Right atrium auricular region (tissue), 2 donors: ENCODE measurements around the gene KAZN. TPM values are rescaled to one million over a fixed set of nuclear protein-coding genes. Genes with fewer than 3 reads are reported as not detected.

Source experiments
- DNase-seq: peaks from one replicate; pipeline ENCODE4 v3.0.0-alpha.2; 2019; ENCODE audit warnings: low spot score
- H3K27ac ChIP-seq, 2 donors: fragments of 200-600 bp; sonication (generic); 1 replicate in 1 of 2; 2 replicates in 1 of 2; pipeline ENCODE4 v1.5.1; 2016 to 2019
- H3K27me3 ChIP-seq, 2 donors: fragments of 200-600 bp; sonication (generic); one replicate each; pipeline versions ENCODE4 v1.5.1 to v1.6.0; 2017 to 2019
- H3K36me3 ChIP-seq: fragments of 200-600 bp; sonication (generic); one replicate; pipeline ENCODE4 v1.5.1; 2016
- H3K4me1 ChIP-seq, 2 donors: fragments of 200-600 bp; sonication (generic); one replicate each; pipeline versions ENCODE4 v1.5.1 to v1.6.0; 2017 to 2019
- H3K4me3 ChIP-seq, 2 donors: fragments of 200-600 bp; sonication (generic); 1 replicate in 1 of 2; 2 replicates in 1 of 2; pipeline ENCODE4 v1.5.1; 2017 to 2019; ENCODE audit warnings: mild to moderate bottlenecking in 1 of 2, moderate library complexity in 1 of 2
- H3K9me3 ChIP-seq, 2 donors: fragments of 200-600 bp; sonication (generic); one replicate each; pipeline ENCODE4 v1.5.1; 2019
- CTCF ChIP-seq, 2 donors: fragments of 200-600 bp; sonication (generic); IDR thresholded peaks; one replicate each; pipeline ENCODE4 v1.5.1; 2019; ENCODE audit warnings: antibody characterized with exemption in 2 of 2
- total RNA-seq, 2 donors: library from RNA; depleted of rRNA; stranded (reverse); fragments of >200 nt; gene quantifications; one replicate each; pipeline ENCODE4 v1.1.0, GENCODE V29; 2016

Gene KAZN
- total RNA-seq, 2 donors from 2014 or later: 3.9 to 6.8 TPM

- no peak overlapping the region for H3K4me3 ChIP-seq
- H3K27ac ChIP-seq: no peak overlapping the region
- no peaks in the 10 kb centered on the region for H3K4me1 ChIP-seq
- no peaks in the 10 kb centered on the region for H3K36me3 ChIP-seq
- no peaks in the 10 kb centered on the region for H3K9me3 ChIP-seq
- TF ChIP-seq CTCF (IDR thresholded peaks at IDR 0.05): no peak
- DNase-seq: no peak
- no peaks in the 10 kb centered on the region for H3K27me3 ChIP-seq
Measured at GRCh38 chr1:14555091-14555490, 43.4 kb upstream of the KAZN start.

- Histone ChIP-seq H3K4me1 (no peaks in the 10 kb centered on the region), H3K4me3 (no peak overlapping the region), H3K9me3 (peaks cover 0 to 9% of the 10 kb centered on the region in 2 donors), H3K27ac (no peak overlapping the region), H3K27me3 (no peaks in the 10 kb centered on the region), H3K36me3 (no peaks in the 10 kb centered on the region)
- DNase-seq: no peak
- TF ChIP-seq CTCF (IDR thresholded peaks at IDR 0.05): no peak
Measured at GRCh38 chr1:14561014-14561693, 37.3 kb upstream of the KAZN start.

GRCh38 chr1:14565090-14565489 lies 33.4 kb upstream of the KAZN start:
- no peak overlapping the region for H3K4me3 ChIP-seq
- peaks cover 0 to 18% of the 10 kb centered on the region in 2 donors for H3K9me3 ChIP-seq
- H3K36me3 ChIP-seq: no peaks in the 10 kb centered on the region
- DNase-seq: no peak
- H3K4me1 ChIP-seq: no peaks in the 10 kb centered on the region
- no peak overlapping the region for H3K27ac ChIP-seq
- TF ChIP-seq CTCF (IDR thresholded peaks at IDR 0.05): no peak
- no peaks in the 10 kb centered on the region for H3K27me3 ChIP-seq

GRCh38 chr1:14567056-14567455 lies 31.4 kb upstream of the KAZN start:
- Histone ChIP-seq H3K27ac (no peak overlapping the region), H3K4me1 (no peaks in the 10 kb centered on the region), H3K4me3 (no peak overlapping the region), H3K36me3 (no peaks in the 10 kb centered on the region), H3K27me3 (no peaks in the 10 kb centered on the region), H3K9me3 (peaks cover 0 to 18% of the 10 kb centered on the region in 2 donors)
- DNase-seq: no peak
- TF ChIP-seq CTCF (IDR thresholded peaks at IDR 0.05): no peak

GRCh38 chr1:14567903-14568302 lies 30.6 kb upstream of the KAZN start:
- no peak for TF ChIP-seq CTCF (IDR thresholded peaks at IDR 0.05)
- Histone ChIP-seq H3K4me3 (no peak overlapping the region), H3K36me3 (no peaks in the 10 kb centered on the region), H3K27ac (no peak overlapping the region), H3K9me3 (peaks cover 0 to 18% of the 10 kb centered on the region in 2 donors), H3K27me3 (no peaks in the 10 kb centered on the region), H3K4me1 (no peaks in the 10 kb centered on the region)
- DNase-seq: no peak
